NCI-H1417 (cell line): ENCODE measurements around the gene TCF12.

Source experiments
- DNase-seq, 3 experiments: peaks; one replicate each; lab custom pipeline; 2025; lab: John Stamatoyannopoulos, UW

TCF12 gene

DNA sequence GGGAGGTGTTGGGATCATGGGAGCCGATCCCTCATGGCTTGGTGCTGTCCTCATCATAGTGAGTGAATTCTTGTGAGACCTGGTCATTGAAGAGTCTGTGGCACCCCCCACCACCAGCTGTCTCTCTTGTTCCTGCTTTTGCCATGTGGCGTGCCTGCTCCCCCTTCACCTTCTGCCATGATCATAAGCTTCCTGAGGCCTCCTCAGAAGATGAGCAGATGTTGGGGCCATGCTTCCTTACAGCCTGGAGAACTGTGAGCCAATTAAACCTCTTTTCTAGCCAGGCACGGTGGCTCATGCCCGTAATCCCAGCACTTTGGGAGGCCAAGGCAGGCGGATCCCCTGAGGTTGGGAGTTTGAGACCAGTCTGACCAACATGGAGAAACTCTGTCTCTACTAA, 420.9 kb downstream of the TCF12 start:
- DNase-seq: no peak
